ENCODE measurements around the gene GID8.

- TF ChIP-seq, protein P1, sequence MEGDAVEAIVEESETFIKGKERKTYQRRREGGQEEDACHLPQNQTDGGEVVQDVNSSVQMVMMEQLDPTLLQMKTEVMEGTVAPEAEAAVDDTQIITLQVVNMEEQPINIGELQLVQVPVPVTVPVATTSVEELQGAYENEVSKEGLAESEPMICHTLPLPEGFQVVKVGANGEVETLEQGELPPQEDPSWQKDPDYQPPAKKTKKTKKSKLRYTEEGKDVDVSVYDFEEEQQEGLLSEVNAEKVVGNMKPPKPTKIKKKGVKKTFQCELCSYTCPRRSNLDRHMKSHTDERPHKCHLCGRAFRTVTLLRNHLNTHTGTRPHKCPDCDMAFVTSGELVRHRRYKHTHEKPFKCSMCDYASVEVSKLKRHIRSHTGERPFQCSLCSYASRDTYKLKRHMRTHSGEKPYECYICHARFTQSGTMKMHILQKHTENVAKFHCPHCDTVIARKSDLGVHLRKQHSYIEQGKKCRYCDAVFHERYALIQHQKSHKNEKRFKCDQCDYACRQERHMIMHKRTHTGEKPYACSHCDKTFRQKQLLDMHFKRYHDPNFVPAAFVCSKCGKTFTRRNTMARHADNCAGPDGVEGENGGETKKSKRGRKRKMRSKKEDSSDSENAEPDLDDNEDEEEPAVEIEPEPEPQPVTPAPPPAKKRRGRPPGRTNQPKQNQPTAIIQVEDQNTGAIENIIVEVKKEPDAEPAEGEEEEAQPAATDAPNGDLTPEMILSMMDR (conservative IDR thresholded peaks at IDR 0.05; ENCODE audit: low read depth, low read length), result no peak
- TF ChIP-seq EZH2 (IDR thresholded peaks at IDR 0.05; ENCODE audit: borderline replicate concordance, low read depth, low read length, poor library complexity, severe bottlenecking), result no peak
These were observed 8.9 kb upstream of the GID8 start for GRCh38 chr20:62929051-62929538.

All from A673 (cell line).